ENCODE results near the gene CREB5. TPM values are rescaled to one million over a fixed set of nuclear protein-coding genes. Genes with fewer than 3 reads are reported as not detected.

The CREB5 gene
- total RNA-seq, 3 donors from 2014 or later: 17.3 to 19.7 (median 18.0) TPM

DNA sequence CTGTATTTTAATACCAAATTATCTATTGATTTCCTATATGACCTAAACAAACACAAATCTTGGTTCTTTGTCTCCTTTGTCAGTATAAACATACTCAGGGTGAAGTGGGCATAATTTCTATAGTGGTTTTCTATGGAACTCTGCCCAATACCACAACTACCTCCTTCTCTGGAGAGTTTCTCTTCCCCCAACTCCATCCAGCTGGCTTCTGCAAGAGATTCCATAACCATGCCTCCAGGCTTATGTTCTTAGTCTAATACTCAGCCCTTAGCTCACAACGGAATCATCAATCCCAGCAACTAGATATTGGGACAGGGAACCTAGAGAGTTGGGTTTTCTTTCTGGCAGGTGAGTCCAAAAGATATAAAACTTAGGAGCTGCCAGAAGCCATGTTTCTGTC lies 418.5 kb downstream of the CREB5 start:
- Histone ChIP-seq H3K4me3 (no peak overlapping the region), H3K27ac (no peak overlapping the region), H3K4me1 (no peaks in the 10 kb centered on the region), H3K27me3 (no peaks in the 10 kb centered on the region), H3K36me3 (no peaks in the 10 kb centered on the region), H3K9me3 (no peaks in the 10 kb centered on the region)
- TF ChIP-seq POLR2AphosphoS5 (IDR thresholded peaks at IDR 0.05) (no peak), POLR2A (IDR thresholded peaks at IDR 0.05) (no peak)
- TF ChIP-seq, protein P1, sequence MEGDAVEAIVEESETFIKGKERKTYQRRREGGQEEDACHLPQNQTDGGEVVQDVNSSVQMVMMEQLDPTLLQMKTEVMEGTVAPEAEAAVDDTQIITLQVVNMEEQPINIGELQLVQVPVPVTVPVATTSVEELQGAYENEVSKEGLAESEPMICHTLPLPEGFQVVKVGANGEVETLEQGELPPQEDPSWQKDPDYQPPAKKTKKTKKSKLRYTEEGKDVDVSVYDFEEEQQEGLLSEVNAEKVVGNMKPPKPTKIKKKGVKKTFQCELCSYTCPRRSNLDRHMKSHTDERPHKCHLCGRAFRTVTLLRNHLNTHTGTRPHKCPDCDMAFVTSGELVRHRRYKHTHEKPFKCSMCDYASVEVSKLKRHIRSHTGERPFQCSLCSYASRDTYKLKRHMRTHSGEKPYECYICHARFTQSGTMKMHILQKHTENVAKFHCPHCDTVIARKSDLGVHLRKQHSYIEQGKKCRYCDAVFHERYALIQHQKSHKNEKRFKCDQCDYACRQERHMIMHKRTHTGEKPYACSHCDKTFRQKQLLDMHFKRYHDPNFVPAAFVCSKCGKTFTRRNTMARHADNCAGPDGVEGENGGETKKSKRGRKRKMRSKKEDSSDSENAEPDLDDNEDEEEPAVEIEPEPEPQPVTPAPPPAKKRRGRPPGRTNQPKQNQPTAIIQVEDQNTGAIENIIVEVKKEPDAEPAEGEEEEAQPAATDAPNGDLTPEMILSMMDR (IDR thresholded peaks at IDR 0.05): no peak
- no peak for DNase-seq (ENCODE audit: low spot score in 2 of 2)
- intact Hi-C loops (cut with DNase I; ENCODE audit: low total_unique reads): no loop called here

DNA sequence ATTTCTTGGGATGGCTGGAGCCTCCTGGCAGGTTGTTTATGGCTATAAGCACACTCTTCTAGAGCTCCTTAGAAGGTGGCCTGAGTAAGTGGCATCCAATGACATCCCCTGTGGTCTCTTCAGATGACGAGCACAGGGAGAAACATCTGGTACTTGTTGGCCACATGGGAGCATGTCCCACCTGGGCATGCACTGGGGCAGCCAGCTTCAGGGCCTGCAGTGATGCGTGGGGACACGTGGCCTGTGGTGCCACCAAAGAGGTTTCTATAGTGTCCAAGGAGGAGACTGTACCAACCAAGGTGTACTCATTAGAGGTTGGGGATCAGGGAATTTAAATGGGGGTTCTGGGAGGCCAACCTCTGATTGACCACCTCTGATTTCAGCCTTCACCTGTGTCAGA lies 420.4 kb downstream of the CREB5 start:
- Histone ChIP-seq H3K9me3 (no peaks in the 10 kb centered on the region), H3K27ac (no peak overlapping the region), H3K4me3 (no peak overlapping the region), H3K4me1 (no peaks in the 10 kb centered on the region), H3K36me3 (no peaks in the 10 kb centered on the region), H3K27me3 (no peaks in the 10 kb centered on the region)
- intact Hi-C loops (cut with DNase I; ENCODE audit: low total_unique reads): no loop called here
- no peak for TF ChIP-seq POLR2AphosphoS5 (IDR thresholded peaks at IDR 0.05)
- TF ChIP-seq POLR2A (IDR thresholded peaks at IDR 0.05): no peak
- TF ChIP-seq, protein P1 (IDR thresholded peaks at IDR 0.05): no peak
- DNase-seq (ENCODE audit: low spot score in 2 of 2): no peak

DNA sequence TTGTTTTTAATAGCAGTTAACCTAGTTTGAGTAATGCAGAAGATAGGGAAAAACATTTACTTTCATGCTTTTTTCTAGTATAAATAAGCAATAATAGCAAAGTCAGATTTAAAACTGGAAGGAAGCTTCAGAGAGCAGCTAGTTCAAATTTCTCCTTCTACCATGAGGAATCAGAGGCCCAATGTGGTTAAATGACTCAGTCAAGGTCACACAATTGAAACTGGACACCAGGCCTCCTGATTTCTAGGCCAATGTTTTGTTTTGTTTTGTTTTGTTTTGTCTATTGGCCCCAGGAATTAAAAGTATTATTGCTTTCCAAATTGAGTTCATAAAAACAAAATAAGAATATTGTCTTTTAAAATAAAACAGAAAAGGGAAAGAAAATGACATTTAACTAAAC lies 423.5 kb downstream of the CREB5 start:
- no peaks in the 10 kb centered on the region for H3K36me3 ChIP-seq

DNA sequence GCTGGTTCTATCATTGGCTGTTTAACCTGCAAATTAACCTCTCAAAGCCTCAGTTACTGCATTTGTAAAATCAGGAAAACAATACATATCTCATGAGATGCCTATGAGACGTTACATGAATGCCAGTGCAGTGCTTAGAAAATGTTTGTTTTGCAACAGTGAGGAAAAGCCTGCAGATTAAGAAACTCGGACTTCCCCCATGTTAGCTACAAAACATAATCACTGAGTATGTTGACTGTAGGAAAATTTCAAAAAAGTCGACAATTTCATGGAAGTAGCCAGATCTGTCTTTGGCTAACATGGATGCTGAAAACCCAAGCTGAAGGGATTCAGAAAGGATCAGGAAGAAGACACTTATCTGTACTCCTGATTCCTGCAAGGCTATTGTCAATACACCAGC lies 424.4 kb downstream of the CREB5 start:
- DNase-seq (ENCODE audit: low spot score in 2 of 2): no peak
- no peak for TF ChIP-seq POLR2A (IDR thresholded peaks at IDR 0.05)
- TF ChIP-seq, protein P1 (IDR thresholded peaks at IDR 0.05): no peak
- TF ChIP-seq POLR2AphosphoS5 (IDR thresholded peaks at IDR 0.05): no peak
- H3K36me3 ChIP-seq: no peaks in the 10 kb centered on the region
- no peaks in the 10 kb centered on the region for H3K4me1 ChIP-seq
- intact Hi-C loops (cut with DNase I; ENCODE audit: low total_unique reads): no loop called here
- H3K27ac ChIP-seq: no peak overlapping the region
- no peaks in the 10 kb centered on the region for H3K27me3 ChIP-seq
- no peaks in the 10 kb centered on the region for H3K9me3 ChIP-seq
- H3K4me3 ChIP-seq: no peak overlapping the region

More for the DNA sequence above, 423.5 kb downstream of the CREB5 start:
- H3K9me3 ChIP-seq: no peaks in the 10 kb centered on the region
- no peak overlapping the region for H3K27ac ChIP-seq
- no peak for DNase-seq (ENCODE audit: low spot score in 2 of 2)
- no peak overlapping the region for H3K4me3 ChIP-seq
- H3K4me1 ChIP-seq: no peaks in the 10 kb centered on the region
- intact Hi-C loops (cut with DNase I; ENCODE audit: low total_unique reads): no loop called here
- no peak for TF ChIP-seq POLR2A (IDR thresholded peaks at IDR 0.05)
- no peak for TF ChIP-seq POLR2AphosphoS5 (IDR thresholded peaks at IDR 0.05)
- TF ChIP-seq, protein P1 (IDR thresholded peaks at IDR 0.05): no peak
- H3K27me3 ChIP-seq: no peaks in the 10 kb centered on the region

DNA sequence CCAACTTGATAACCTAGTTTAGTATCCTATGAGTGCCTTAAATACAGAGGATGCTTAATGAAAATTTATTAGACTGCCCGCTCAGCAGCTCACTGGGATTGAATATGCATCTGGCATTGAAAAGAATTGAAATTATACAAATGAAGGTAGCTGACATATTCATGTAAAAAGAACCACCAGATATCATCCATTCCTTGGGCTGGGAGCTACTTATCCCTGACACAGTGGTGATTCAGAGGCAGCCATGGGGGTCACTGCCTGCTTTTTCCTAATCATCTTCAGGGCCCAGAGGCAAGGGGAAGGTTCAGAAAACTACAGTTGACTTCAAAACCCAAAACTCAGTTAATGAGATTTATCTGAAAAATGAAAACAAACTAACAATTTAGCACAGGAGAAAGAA lies 424.9 kb downstream of the CREB5 start:
- Histone ChIP-seq H3K27ac (no peak overlapping the region), H3K4me3 (no peak overlapping the region), H3K9me3 (no peaks in the 10 kb centered on the region), H3K27me3 (no peaks in the 10 kb centered on the region), H3K36me3 (no peaks in the 10 kb centered on the region), H3K4me1 (no peaks in the 10 kb centered on the region)
- intact Hi-C loops (cut with DNase I; ENCODE audit: low total_unique reads): no loop called here
- DNase-seq (ENCODE audit: low spot score in 2 of 2): no peak
- TF ChIP-seq POLR2A (IDR thresholded peaks at IDR 0.05): no peak
- TF ChIP-seq POLR2AphosphoS5 (IDR thresholded peaks at IDR 0.05): no peak
- TF ChIP-seq, protein P1 (IDR thresholded peaks at IDR 0.05): no peak

All from breast epithelium (tissue), 4 donors.